M059J (cell line): ENCODE results near the gene ARL4D. TPM values are rescaled to one million over a fixed set of nuclear protein-coding genes. Genes with fewer than 3 reads are reported as not detected.

Source experiments
- DNase-seq: peaks from one replicate; pipeline ENCODE4 v3.0.0-alpha.2; 2012; ENCODE audit warnings: low read depth
- total RNA-seq: library from RNA; depleted of rRNA; stranded (reverse); fragments of >200 nt; shearing (Covaris generic); gene quantifications from 2 replicates; pipeline ENCODE4 v1.2.3, GENCODE V29; 2014

Gene ARL4D
- total RNA-seq, 1 experiment from 2014 or later: 18.4 TPM

GRCh38 chr17:43423777-43424455 is 25.1 kb downstream of the ARL4D start:
- DNase-seq: no peak

DNA sequence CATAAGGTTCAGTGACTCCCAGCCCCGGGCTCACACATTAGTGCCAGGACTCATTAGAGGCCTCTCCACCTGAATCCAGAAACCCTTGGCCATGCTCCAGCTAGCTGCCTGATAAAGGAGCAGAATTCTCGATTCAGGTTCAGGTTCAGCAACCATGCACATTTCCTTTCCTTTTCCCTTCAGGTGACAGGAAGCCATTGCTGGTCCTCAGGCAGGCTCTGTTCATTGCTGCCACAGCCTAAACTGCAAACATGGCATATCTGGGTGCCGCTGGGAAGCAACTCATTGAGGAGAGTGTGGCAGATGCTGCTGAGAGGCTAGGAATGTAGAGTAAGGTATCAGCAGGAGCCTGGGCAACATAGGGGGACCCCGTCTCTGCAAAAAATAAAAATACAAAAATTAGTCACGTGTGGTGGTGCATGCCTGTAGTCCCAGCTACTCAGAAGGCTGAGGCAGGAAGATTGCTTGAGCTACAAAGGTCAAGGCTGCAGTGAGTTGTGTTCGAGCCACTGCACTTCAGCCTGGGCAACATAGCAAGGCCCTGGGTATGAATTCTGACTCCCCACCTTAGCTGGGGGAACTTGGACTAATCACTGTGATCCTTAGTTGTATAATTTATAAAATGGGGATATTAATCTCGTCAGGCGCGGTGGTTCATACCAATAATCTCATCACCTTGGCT is 28.7 kb downstream of the ARL4D start:
- DNase-seq: no peak

DNA sequence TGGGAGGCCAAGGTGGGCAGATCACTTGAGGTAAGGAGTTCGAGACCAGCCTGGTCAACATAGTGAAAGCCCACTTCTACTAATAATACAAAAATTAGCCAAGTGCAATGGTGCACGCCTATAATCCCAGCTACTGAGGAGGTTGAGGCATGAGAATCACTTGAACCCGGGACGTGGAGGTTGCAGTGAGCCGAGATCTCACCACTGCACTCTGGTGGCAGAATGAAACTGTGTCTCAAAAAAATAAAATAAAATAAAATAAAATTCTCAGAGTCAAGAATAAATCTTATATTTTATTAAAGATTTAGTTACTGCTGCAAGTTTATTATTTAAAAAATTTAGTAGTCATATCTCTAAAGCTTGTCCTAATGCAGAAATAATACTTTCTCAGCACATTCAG is 29.7 kb downstream of the ARL4D start:
- no peak for DNase-seq

DNA sequence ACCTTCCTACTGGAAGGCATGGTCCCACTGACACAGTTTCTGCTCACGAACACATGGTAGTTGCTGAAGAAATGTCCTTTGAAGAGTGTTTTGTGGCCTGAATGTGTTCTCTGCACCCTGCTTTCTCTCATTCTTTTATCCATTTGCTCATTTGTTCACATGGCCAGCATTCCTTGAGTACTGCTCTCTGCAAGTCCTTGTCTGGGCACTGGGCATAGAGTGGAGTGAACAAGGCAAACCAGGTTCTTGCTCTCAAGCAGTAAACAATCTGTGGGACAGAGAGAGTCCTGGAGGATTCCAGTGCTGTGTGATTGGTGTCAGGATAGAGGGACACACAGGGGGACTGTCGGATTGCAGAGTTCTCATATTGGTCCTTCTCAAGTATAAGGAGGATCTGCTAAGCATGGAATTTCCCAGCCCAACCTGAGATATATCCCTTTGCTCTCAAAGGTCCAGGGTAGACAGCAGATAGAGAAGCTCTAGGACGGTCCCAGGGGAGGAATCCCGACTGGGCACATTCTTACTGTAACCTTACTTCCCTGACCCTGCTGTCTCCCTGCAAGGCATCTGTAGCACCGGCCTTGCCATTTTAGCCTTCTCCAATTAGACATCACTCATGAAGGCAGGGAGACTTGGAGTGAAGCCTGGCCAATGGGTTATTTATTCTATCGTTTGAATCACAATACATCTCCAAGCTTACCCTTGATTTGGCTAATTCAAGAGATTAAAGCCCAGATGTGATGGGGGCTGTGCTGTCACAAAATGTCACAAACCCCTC is 32.3 kb downstream of the ARL4D start:
- DNase-seq: no peak

- peak; percentile 31 for DNase-seq
Observed at GRCh38 chr17:43431714-43432523, 33.1 kb downstream of the ARL4D start.

DNA sequence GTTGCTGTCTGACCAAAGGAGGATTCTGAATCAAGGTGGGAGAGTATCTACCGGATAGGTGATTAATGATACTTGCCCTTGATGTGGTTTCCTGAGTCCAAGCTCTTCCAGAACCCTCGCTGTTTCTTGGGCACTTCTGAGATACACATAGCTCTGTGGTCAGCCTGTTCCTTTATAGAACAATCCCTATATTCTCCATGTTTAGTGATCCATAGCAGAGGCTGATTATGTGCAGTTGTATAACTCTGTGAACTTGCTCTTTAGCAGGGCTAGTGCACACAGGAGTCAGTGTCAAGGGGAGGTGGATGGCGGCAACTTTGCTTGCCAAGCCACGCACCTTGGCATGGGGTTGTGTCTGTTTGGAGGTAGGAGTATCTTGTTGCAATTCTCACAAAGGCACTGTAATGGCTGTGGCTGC is 36.1 kb downstream of the ARL4D start:
- DNase-seq: peak; percentile 79

- DNase-seq: no peak
Observed at GRCh38 chr17:43437756-43438155, 39.0 kb downstream of the ARL4D start.

- DNase-seq: no peak
Observed at GRCh38 chr17:43438626-43439025, 39.8 kb downstream of the ARL4D start.

DNA sequence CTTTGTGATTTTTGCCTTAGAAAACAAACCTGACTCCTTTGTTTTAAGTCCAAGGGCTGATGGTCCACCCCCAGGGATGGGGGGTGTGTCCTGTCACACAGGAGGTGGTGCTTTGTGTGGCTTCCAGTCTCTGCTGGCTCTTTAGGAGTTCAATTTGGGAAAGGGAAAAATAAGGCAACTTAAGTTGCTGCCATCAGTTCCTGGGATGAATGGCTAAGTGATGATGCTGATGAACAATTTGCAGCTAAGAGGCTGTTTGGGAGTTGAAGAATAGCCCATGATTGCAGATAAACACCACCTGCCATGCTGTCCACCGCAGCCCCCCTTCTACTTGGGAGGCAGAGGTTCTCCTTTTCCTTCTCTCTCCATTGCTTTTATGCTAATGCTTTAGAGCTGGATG is 40.2 kb downstream of the ARL4D start:
- DNase-seq: no peak

GRCh38 chr17:43442711-43443110 is 43.9 kb downstream of the ARL4D start:
- DNase-seq: peak; percentile 66

DNA sequence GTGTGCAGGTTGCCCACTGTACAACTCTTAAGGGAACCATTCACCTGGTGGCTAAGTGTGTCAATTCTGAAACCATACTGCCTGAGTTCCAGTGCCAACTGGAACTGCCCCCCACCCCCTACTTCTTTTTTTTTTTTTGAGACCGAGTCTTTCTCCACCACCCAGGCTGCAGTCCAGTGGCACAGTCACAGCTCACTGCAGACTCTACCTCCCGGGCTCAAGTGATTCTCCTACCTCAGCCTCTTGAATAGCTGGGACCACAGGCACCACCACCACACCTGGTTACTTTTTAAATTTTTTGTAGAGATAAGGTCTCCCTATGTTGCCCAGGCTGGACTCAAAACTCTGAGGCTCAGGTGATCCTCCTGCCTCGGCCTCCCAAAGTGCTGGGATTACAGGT is 44.6 kb downstream of the ARL4D start:
- no peak for DNase-seq

DNA sequence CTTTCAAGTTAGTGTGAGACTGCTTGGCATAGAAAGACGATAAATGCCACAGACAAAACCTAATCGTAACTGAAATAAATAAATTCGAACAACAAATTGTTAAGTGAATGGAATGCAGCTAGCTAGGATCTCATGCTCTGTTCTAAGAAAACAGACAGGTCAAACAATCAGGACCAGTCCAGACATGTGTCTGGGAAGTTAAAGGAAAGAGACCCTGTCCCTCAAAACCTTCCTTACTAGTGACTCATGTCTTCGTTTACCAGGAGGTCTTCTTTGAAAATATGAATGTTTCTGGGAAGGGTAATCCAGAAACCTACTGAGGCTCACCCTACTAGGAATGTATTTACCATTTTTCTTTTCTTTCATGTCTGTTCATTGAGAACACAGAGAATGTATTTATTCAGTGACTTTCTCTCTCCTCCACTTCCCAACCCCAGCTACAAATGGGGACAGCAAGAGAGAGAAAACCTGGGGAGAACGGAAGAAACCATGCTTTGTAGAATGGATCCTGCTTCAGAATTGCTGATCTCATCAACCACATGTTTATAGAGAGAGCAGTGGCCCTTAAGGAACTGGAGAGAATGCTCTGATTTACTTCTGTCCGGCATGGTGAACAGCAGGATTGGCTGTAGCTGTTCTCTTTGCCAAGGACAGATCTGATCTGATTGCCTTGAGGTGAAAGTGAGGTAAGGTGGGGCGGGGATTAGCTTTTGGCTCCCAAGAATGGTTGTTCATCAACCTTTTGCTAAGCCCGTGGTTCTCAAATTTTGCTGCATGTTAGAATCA is 45.6 kb downstream of the ARL4D start:
- peak; percentile 90 for DNase-seq

DNA sequence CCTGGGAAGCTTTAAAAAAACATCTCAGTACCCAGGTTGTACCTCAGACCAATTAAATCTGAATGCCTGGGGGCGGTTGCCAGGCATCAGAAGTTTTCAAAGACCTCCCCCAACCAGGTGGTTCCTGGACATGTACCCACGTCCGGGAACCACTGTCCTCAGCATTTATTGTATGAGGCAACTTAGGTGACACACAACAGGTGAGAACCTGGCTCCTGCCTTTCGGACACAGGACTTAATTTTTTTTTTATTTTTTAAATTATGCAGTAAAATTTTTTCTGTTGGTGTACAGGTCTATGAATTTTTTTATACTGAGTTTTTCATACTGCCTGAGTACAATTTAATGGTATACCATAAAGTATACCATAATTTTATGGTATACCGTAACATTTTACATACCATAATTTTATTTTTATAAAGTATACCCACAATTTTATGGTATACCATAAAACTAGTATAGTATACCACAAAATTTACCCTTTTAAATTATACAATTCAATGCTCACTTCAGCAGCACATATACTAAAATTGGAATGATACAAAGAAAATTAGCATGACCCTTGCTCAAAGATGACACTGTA is 46.3 kb downstream of the ARL4D start:
- no peak for DNase-seq

DNA sequence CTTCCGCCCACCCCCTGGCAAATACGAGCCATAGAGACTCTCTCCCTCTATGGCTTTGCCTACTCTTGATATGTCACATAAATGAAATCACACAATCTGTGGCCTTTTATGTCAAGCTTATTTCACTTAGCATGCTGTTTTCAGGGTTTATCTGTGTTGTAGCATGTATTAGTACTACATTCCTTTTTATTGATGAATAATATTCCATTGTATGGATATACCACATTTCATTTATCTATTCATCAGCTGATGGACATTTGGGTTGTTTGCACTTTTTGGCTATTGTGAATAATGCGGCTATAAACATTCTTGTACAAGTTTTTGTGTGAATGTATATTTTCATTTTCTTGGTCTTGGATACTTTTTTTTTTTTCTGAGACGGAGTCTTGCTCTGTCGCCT is 48.0 kb downstream of the ARL4D start:
- DNase-seq: no peak

DNA sequence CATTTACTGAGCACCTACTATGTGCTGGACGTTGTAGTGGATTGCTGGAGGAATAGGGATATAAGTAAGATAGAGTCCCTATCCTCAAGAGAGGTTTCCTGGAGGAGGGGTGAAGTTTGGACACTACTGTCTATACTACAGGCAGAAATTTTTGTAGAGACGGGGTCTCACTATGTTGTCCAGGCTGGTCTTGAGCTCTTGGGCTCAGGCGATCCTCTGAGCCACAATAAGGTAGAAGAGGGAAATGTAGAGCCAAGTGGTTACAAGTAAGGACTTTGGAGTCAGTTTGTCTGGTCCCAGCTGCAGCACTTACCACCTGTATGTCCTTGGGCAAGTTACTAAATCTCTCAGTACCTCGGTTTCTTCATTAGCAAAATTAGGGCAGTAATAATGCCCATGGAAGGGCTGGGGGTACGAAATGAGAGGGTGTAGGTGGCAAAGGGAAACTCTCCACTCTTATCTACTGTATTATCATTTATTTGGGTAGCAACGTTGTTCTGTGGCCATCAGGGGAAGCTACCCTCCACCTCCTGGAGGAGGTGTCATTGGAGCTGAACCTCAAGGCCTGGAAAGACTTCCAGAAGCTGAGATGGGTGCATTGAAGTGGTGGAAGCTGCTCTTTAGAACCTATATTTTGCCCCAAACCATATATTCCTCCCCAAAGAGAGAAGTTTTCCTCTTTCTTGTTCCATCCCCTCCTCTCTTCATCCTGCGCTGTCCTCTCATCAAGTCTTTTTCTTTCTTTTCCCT is 50.1 kb downstream of the ARL4D start:
- no peak for DNase-seq

DNA sequence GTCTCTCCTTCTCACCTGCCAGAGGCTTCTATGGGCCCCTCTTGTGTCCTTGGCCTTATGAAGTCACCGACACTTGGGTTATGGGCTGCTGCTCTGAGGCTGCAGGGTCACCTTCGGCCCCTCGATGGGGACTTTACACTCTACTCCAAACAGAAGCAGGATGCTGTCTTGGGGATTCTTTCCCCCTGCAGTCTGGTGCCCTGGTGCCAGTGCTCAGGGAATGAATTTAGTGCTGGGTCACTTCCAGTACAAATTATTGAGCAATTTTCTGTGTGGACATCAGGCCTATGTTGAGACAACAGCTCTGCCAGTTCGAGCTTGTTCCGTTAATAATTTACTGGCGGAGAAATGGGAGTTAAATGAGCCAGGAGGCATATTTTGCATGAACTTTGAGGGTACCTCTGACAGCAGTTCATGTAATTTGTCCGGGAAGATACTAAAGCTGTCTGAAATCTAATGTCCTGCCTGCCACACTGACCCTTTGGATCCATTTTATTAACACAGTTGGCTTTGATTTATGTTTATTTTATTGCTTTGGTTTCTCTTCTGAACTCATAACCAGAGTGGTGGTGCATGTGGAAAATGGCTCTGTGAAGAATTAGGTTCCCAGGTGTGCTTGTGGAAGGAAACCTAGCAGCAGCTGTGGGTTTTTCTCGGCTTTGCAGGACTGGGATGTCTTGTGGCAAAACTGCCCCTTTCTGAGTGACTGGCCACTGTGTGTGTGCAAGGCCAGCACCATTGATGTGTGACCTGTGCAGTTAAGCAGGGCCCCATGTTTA is 50.9 kb downstream of the ARL4D start:
- no peak for DNase-seq
